K562 (cell line): Measurements from ENCODE around the gene PKD2. TPM values are rescaled to one million over a fixed set of nuclear protein-coding genes. Genes with fewer than 3 reads are reported as not detected.

Experiments used
- ATAC-seq: fragments of 200-7000 bp; cut with Tn5 transposase; 3 replicates; pipeline ENCODE4 v1.9.1; 2020; ENCODE audit warnings: moderate library complexity
- BruUV-seq: library from RNA; stranded (reverse); fragments of 400-500 nt; replicated peaks from 2 replicates; lab custom pipeline; 2021; lab: Mats Ljungman, UMichigan
- CTCF ChIA-PET: fragments of 300-600 bp; formaldehyde crosslinking; extraction: SDS; loops from one replicate; lab custom pipeline; 2021; ENCODE audit warnings: low intra/inter-chr PET ratio; lab: Yijun Ruan, JAX
- POLR2A ChIA-PET: fragments of 300-600, 350-650 bp; sonication (Branson Sonifier 250); formaldehyde crosslinking; extraction: SDS; loops from one replicate; lab custom pipeline; 2021; ENCODE audit warnings: antibody characterized with exemption, inconsistent platforms; lab: Yijun Ruan, JAX
- DNase-seq, 4 experiments: peaks; one replicate each; pipeline versions ENCODE4 v3.0.0 to v3.0.0-alpha.2; 2011 to 2018; ENCODE audit warnings: low spot score in 3 of 4, mixed read lengths in 3 of 4; ENCODE audit errors: extremely low read depth in 1 of 4
- FAIRE-seq: peaks from 2 replicates; lab custom pipeline; 2011; peaks lifted over from hg19 to GRCh38; lab: Jason Lieb, UNC
- H2AFZ ChIP-seq: 2 replicates; pipeline ENCODE4 v1.6.0; 2011; ENCODE audit warnings: low read depth, low read length, control low read depth, inconsistent platforms
- H3K27ac ChIP-seq: fragments of 200-600 bp; 3 replicates; pipeline ENCODE4 v1.8.0; 2011; ENCODE audit warnings: low read depth, mild to moderate bottlenecking, control low read depth, inconsistent platforms, low read length, moderate library complexity, mixed read lengths; ENCODE audit errors: extremely low read depth
- H3K27me3 ChIP-seq, 2 experiments: fragments of 300-600 bp in 1 of 2; 2 replicates in 1 of 2; 3 replicates in 1 of 2; pipeline versions ENCODE4 v1.6.0 to v1.8.0; 2011; ENCODE audit warnings: inconsistent platforms in 2 of 2, low read length in 2 of 2, mild to moderate bottlenecking in 1 of 2, mixed read lengths in 1 of 2, moderate library complexity in 1 of 2; ENCODE audit not compliant: control insufficient read depth in 2 of 2, insufficient read depth in 2 of 2
- H3K36me3 ChIP-seq: fragments of 300-600 bp; 3 replicates; pipeline ENCODE4 v1.8.0; 2011; ENCODE audit warnings: mild to moderate bottlenecking, low read length, inconsistent platforms; ENCODE audit not compliant: control insufficient read depth, insufficient read depth
- H3K4me1 ChIP-seq, 2 experiments: fragments of 200-600 bp in 1 of 2; replicated peaks in 1 of 2; 2 replicates in 1 of 2; 3 replicates in 1 of 2; pipeline versions ENCODE4 v1.5.1 to v1.8.0; 2011; ENCODE audit warnings: inconsistent platforms in 2 of 2, low read length in 2 of 2, mild to moderate bottlenecking in 1 of 2, mixed read lengths in 1 of 2, moderate library complexity in 1 of 2; ENCODE audit not compliant: control insufficient read depth in 2 of 2, insufficient read depth in 2 of 2
- H3K4me2 ChIP-seq: 2 replicates; pipeline ENCODE4 v1.6.1; 2011; ENCODE audit warnings: low read length, control low read depth, inconsistent platforms, mixed read lengths; ENCODE audit not compliant: insufficient read depth
- H3K4me3 ChIP-seq: fragments of 200-600 bp; sonication (generic), shearing (Covaris generic); 2 replicates; pipeline ENCODE4 v1.5.1; 2016; ENCODE audit warnings: control low read depth, inconsistent platforms
- H3K79me2 ChIP-seq: fragments of 200-600 bp; 3 replicates; pipeline ENCODE4 v1.8.0; 2011; ENCODE audit warnings: low read length, inconsistent platforms; ENCODE audit not compliant: control insufficient read depth, insufficient read depth
- H3K9ac ChIP-seq, 2 experiments: 2 replicates each; pipeline versions ENCODE4 v1.6.0 to v1.6.1; 2011; ENCODE audit warnings: low read depth in 2 of 2, low read length in 2 of 2, control low read depth in 1 of 2, inconsistent platforms in 1 of 2, mild to moderate bottlenecking in 1 of 2, mixed read lengths in 1 of 2; ENCODE audit not compliant: insufficient read depth in 1 of 2
- H3K9me1 ChIP-seq: one replicate; pipeline ENCODE4 v1.6.0; 2011; ENCODE audit warnings: inconsistent platforms, mild to moderate bottlenecking, low read length, moderate library complexity; ENCODE audit not compliant: control insufficient read depth, insufficient read depth
- H3K9me3 ChIP-seq: replicated peaks from 2 replicates; pipeline ENCODE4 v1.5.1; 2011; ENCODE audit warnings: low read depth, low read length, inconsistent platforms; ENCODE audit not compliant: control insufficient read depth, insufficient read depth
- H4K20me1 ChIP-seq: replicated peaks from 2 replicates; pipeline ENCODE4 v1.6.1; 2011; ENCODE audit warnings: low read length, inconsistent platforms, mixed read lengths; ENCODE audit not compliant: control insufficient read depth, insufficient read depth
- CBFA2T2 ChIP-seq: fragments of 450-650 bp; conservative IDR thresholded peaks from 2 replicates; pipeline ENCODE4 v1.6.1; 2017; ENCODE audit warnings: mild to moderate bottlenecking
- CC2D1A ChIP-seq: fragments of 450-650 bp; IDR thresholded peaks from 2 replicates; pipeline ENCODE4 v1.6.1; 2017; ENCODE audit warnings: mild to moderate bottlenecking
- ELF4 ChIP-seq: fragments of 450-650 bp; formaldehyde crosslinking; IDR thresholded peaks from 2 replicates; pipeline ENCODE4 v1.4.0; 2022; ENCODE audit warnings: missing genetic modification characterization
- ELK1 ChIP-seq: sonication (generic); formaldehyde crosslinking; IDR thresholded peaks from 2 replicates; pipeline ENCODE4 v1.8.1; 2022; ENCODE audit warnings: missing genetic modification reagents
- HOMEZ ChIP-seq: fragments of 250-450 bp; sonication (Bioruptor Pico); IDR thresholded peaks from 2 replicates; pipeline ENCODE4 v1.4.0; 2020; ENCODE audit warnings: mild to moderate bottlenecking, moderate library complexity
- SP1 ChIP-seq: sonication (generic); formaldehyde crosslinking; IDR thresholded peaks from 2 replicates; pipeline ENCODE4 v1.8.1; 2022; ENCODE audit warnings: mild to moderate bottlenecking, missing genetic modification reagents
- SPI1 ChIP-seq: IDR thresholded peaks from 2 replicates; pipeline ENCODE4 v1.6.1; 2011; ENCODE audit warnings: low read depth, low read length, control low read depth, borderline replicate concordance
- TGIF2 ChIP-seq: sonication (generic); formaldehyde crosslinking; IDR thresholded peaks from 2 replicates; pipeline ENCODE4 v1.8.1; 2022; ENCODE audit warnings: mild to moderate bottlenecking, missing genetic modification reagents, moderate library complexity
- THRAP3 ChIP-seq: fragments of 450-650 bp; IDR thresholded peaks from 2 replicates; pipeline ENCODE4 v1.6.1; 2016; ENCODE audit warnings: mild to moderate bottlenecking, inconsistent platforms, borderline replicate concordance
- ZBTB11 ChIP-seq, 3 experiments: fragments of 200-800 bp in 1 of 3; fragments of 250-450 bp in 1 of 3; fragments of 450-650 bp in 1 of 3; sonication (Bioruptor Pico) in 1 of 3; sonication (Bioruptor generic) in 1 of 3; formaldehyde crosslinking in 1 of 3; IDR thresholded peaks; 2 replicates each; pipeline versions ENCODE4 v1.6.1 to v1.8.0; 2016 to 2022; ENCODE audit warnings: mild to moderate bottlenecking in 2 of 3, missing genetic modification characterization in 2 of 3, missing compliant biosample characterization in 1 of 3, moderate library complexity in 1 of 3
- ZNF239 ChIP-seq: fragments of 250-450 bp; sonication (Bioruptor Pico); IDR thresholded peaks from 2 replicates; pipeline ENCODE4 v1.4.0; 2020; ENCODE audit warnings: mild to moderate bottlenecking
- ZNF511 ChIP-seq: sonication (generic); formaldehyde crosslinking; IDR thresholded peaks from 2 replicates; pipeline ENCODE4 v1.8.0; 2022; ENCODE audit warnings: mild to moderate bottlenecking, missing genetic modification reagents
- ZZZ3 ChIP-seq: fragments of 450-650 bp; IDR thresholded peaks from 2 replicates; pipeline ENCODE4 v1.6.1; 2016; ENCODE audit warnings: antibody characterized with exemption, mild to moderate bottlenecking, moderate library complexity
- WGBS: fragments of 100-300 bp; shearing (Covaris generic); methylation state at CpG from one replicate; pipeline ENCODE4 v1.1.6; 2016; ENCODE audit warnings: low coverage, mixed read lengths; ENCODE audit not compliant: insufficient coverage; ENCODE audit errors: missing lambda C conversion rate; 5-methylcytosine and 5-hydroxymethylcytosine counted together
- in situ Hi-C: fragments of 300-500 bp; cut with MboI; formaldehyde crosslinking; loops from 4 replicates; pipeline ENCODE4 v1.15.0; 2018; ENCODE audit warnings: inconsistent platforms, mixed read lengths
- intact Hi-C: fragments of 100-400 bp; cut with micrococcal nuclease; formaldehyde crosslinking; loops from 2 replicates; pipeline ENCODE4 v1.14.2; 2022
- polyA plus RNA-seq, 8 experiments: library from polyadenylated mRNA; depleted of rRNA in 4 of 8; stranded (reverse) in 5 of 8; unstranded in 3 of 8; fragments of >200 nt; fragmentation: Nextera tagmentation in 2 of 8; fragmentation: Illumina TruSeq in 1 of 8; extraction: Ambion mirVana in 2 of 8; extraction: Trizol in 1 of 8; gene quantifications; 2 replicates each; pipeline versions ENCODE4 v1.2.1 to v1.2.3, GENCODE V29; 2011 to 2014; ENCODE audit warnings: inconsistent platforms in 1 of 8, missing spikeins in 1 of 8
- total RNA-seq, 7 experiments: library from RNA; depleted of rRNA in 6 of 7; stranded (reverse); fragments of >200 nt in 6 of 7; fragmentation: Illumina TruSeq in 2 of 7; extraction: Trizol in 2 of 7; gene quantifications; 2 replicates each; pipeline versions ENCODE4 v1.2.1 to v1.2.3, GENCODE V29; 2011 to 2021; ENCODE audit warnings: low replicate concordance in 1 of 7

The PKD2 gene
- total and polyA plus RNA-seq, 9 of the 15 experiments (the other 6 are each of a cell fraction or from before 2014, with no cell fraction given): 0.11 to 1.2 (median 0.47) TPM

GRCh38 chr4:88104902-88105610 is 97.6 kb downstream of the PKD2 start:
- DNase-seq: no peak
- Histone ChIP-seq H3K36me3 (no peaks in the 10 kb centered on the region), H3K79me2 (no peaks in the 10 kb centered on the region), H3K4me3 (no peak overlapping the region), H3K9ac (no peak overlapping the region), H3K4me2 (no peak overlapping the region), H3K9me3 (no peaks in the 10 kb centered on the region), H4K20me1 (no peaks in the 10 kb centered on the region), H3K9me1 (no peaks in the 10 kb centered on the region), H3K4me1 (no peaks in the 10 kb centered on the region), H3K27ac (no peak overlapping the region), H2AFZ (no peak overlapping the region), H3K27me3 (no peaks in the 10 kb centered on the region; a peak in 1 of 5 replicates)
- BruUV-seq: no TSS peak
- in situ Hi-C loops: no loop called here
- FAIRE-seq: no peak
- intact Hi-C loops: no loop called here
- 5% methylated on average over 4 of the region's 4 CpGs for WGBS
- ATAC-seq: no peak
- CTCF ChIA-PET: no interaction called here
- POLR2A ChIA-PET: no interaction called here
- TF ChIP-seq SP1 (CRISPR knock-in tag): no peak
- no peak for TF ChIP-seq TGIF2 (CRISPR knock-in tag)
- TF ChIP-seq ELF4 (CRISPR knock-in tag): no peak
- TF ChIP-seq ZBTB11 (CRISPR knock-in tag; IDR thresholded peaks at IDR 0.05): no peak
- no peak for TF ChIP-seq ZNF511 (CRISPR knock-in tag)
- no peak for TF ChIP-seq CC2D1A
- TF ChIP-seq HOMEZ: no peak
- no peak for TF ChIP-seq ZZZ3
- no peak for TF ChIP-seq ELK1 (CRISPR knock-in tag)
- no peak for TF ChIP-seq SPI1
- TF ChIP-seq THRAP3: no peak
- no peak for TF ChIP-seq ZNF239 (CRISPR knock-in tag)
- no peak for TF ChIP-seq CBFA2T2
